ENCODE results near the gene CIRBP.

CIRBP gene

GRCh38 chr19:1280636-1281568, 11.8 kb downstream of the CIRBP start:
- TF ChIP-seq CTCF (IDR thresholded peaks at IDR 0.05; ENCODE audit: low read depth, low read length) (no peak), POLR2A (IDR thresholded peaks at IDR 0.05; ENCODE audit: extremely low read depth, insufficient read length) (no peak), MYC (IDR thresholded peaks at IDR 0.05; ENCODE audit: low read depth, low read length) (no peak)
- TF ChIP-seq, protein P1, sequence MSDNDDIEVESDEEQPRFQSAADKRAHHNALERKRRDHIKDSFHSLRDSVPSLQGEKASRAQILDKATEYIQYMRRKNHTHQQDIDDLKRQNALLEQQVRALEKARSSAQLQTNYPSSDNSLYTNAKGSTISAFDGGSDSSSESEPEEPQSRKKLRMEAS (IDR thresholded peaks at IDR 0.05; ENCODE audit: low read depth, low read length): no peak

DNA sequence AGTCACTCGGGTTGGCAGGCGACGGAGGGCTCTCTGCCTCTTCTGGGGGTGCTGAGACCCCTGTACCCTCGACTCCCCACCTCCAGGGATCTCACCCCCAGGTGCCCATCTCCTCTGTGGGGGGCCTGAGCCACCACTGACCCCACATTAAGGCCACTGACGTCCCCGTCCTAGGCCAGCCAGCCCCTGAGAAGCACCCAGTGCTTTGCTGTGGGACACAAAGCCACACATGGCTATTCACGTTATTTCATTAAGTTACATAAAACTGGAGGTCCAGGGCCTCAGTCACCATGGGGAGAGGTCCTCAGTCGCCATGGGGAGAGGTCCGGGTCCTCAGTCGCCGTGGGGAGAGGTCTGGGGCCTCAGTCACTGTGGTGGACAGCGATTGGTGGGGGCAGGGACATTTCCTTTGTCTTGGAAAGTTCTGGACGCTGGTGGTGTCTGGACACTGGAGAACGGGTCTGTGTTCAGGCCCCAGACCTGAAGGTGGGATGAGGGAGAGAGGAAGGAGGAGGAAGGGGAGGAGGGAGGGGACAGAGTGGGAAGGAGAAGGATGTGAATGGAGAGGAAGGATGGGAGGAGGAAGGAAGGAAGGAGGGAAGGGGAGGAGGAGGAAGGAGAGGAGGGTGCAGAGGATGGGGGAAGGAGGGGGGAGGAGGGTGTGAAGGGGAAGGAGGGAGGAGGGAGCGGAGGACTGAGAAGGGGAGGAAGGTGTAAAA, 12.6 kb downstream of the CIRBP start:
- TF ChIP-seq, protein P1 (IDR thresholded peaks at IDR 0.05; ENCODE audit: low read depth, low read length): no peak
- TF ChIP-seq CTCF (IDR thresholded peaks at IDR 0.05; ENCODE audit: low read depth, low read length): no peak
- no peak for TF ChIP-seq MYC (IDR thresholded peaks at IDR 0.05; ENCODE audit: low read depth, low read length)
- no peak for TF ChIP-seq POLR2A (IDR thresholded peaks at IDR 0.05; ENCODE audit: extremely low read depth, insufficient read length)
- DNase-seq (ENCODE audit: low read depth): no peak
- no peak overlapping the region for H3K4me3 ChIP-seq (ENCODE audit: low read depth, low read length)

More at GRCh38 chr19:1280636-1281568, 11.8 kb downstream of the CIRBP start:
- DNase-seq (ENCODE audit: low read depth): no peak
- H3K4me3 ChIP-seq (ENCODE audit: low read depth, low read length): no peak overlapping the region

DNA sequence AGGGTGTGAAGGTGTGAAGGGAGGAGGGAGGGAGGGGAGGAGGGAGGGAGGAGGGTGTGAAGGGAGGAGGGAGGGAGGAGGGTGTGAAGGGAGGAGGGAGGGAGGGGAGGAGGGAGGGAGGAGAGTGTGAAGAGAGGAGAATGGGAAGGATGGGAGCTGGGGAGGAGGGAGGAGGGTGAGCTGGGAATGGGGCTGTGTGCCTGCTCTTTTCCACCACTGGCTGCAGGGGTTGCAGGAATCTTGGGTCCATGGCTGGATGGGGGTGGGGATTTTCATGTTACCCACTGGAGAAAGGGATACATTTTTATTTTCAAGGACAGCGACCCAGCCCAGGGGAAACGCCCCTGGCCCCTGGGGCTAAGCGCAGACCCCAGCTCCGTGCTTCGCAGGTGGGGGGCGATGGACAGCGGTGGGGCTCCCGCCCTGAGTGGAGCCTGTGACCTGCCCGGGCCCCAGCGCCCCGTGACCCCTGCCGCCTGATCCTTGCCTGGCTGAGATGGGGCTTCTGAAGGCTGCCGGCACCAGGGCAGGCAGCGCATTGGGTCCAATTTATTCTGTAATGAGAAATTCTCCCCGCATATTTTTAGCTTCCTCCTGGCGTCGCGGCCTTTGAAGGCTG, 13.6 kb downstream of the CIRBP start:
- TF ChIP-seq CTCF (IDR thresholded peaks at IDR 0.05; ENCODE audit: low read depth, low read length): no peak
- TF ChIP-seq POLR2A (IDR thresholded peaks at IDR 0.05; ENCODE audit: extremely low read depth, insufficient read length): no peak
- TF ChIP-seq MYC (IDR thresholded peaks at IDR 0.05; ENCODE audit: low read depth, low read length): no peak
- TF ChIP-seq, protein P1 (IDR thresholded peaks at IDR 0.05; ENCODE audit: low read depth, low read length): no peak
- no peak overlapping the region for H3K4me3 ChIP-seq (ENCODE audit: low read depth, low read length)
- DNase-seq (ENCODE audit: low read depth): no peak

DNA sequence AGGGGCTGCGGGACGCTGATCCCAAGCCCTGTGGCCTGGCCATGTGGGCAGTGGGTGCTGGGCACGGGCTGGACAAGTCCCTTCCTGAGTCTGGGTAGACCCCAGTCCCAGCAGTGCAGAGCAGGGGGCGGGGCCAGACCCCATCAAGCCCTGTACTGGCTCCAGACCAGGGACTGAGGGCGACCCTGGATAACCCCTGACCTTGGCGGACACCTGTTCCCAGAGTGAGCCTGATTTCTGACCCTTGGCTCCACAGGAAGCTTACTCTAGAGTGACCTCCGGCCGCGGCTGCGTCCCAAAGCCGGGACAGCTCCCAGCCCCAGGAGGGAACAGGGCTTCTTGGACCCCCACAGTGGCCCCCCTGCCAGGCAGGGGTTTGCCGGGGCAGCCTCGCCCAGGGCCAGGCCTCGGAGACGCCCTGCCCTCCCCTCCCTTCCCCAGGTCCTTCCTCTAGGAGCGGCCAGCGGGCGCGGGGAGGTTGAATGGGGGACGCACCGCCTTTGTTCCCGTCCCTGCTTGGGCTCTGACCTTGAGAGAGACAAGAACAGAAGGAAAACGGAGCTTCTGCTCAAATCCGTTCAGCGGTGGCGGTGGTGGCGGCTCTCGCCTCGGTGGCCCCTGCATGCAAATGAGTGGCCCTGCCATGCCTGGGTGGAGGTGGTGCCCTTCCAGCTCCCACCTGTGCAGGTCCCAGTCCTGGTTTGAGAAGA, 14.2 kb downstream of the CIRBP start:
- DNase-seq (ENCODE audit: low read depth): no peak
- TF ChIP-seq CTCF (IDR thresholded peaks at IDR 0.05; ENCODE audit: low read depth, low read length) (no peak), POLR2A (IDR thresholded peaks at IDR 0.05; ENCODE audit: extremely low read depth, insufficient read length) (no peak), MYC (IDR thresholded peaks at IDR 0.05; ENCODE audit: low read depth, low read length) (no peak)
- TF ChIP-seq, protein P1 (IDR thresholded peaks at IDR 0.05; ENCODE audit: low read depth, low read length): no peak
- no peak overlapping the region for H3K4me3 ChIP-seq (ENCODE audit: low read depth, low read length)

DNA sequence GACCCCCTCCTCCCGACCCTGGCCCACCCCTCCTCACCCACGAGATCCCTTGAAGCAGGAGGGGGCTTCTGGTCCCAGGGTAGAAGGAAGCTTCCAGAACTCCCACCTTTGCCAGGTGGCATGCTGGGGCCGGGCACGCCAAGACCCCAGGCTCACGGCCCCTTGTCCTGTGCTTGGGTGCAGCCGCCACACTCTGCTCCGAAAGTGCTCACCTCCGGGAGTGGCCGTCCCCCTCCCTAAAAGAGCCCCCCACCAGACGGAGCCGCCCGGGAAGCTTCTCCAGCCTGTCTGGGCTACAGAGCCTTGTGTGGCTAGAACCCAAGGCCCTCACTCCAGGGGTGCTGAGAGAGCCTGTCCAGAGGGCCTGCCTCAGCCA, 14.8 kb downstream of the CIRBP start:
- no peak overlapping the region for H3K4me3 ChIP-seq (ENCODE audit: low read depth, low read length)
- no peak for DNase-seq (ENCODE audit: low read depth)
- no peak for TF ChIP-seq MYC (IDR thresholded peaks at IDR 0.05; ENCODE audit: low read depth, low read length)
- TF ChIP-seq, protein P1 (IDR thresholded peaks at IDR 0.05; ENCODE audit: low read depth, low read length): no peak
- no peak for TF ChIP-seq POLR2A (IDR thresholded peaks at IDR 0.05; ENCODE audit: extremely low read depth, insufficient read length)
- no peak for TF ChIP-seq CTCF (IDR thresholded peaks at IDR 0.05; ENCODE audit: low read depth, low read length)
